Left renal pelvis (tissue), 4 donors: ENCODE data around the gene ARSJ. TPM values are rescaled to one million over a fixed set of nuclear protein-coding genes. Genes with fewer than 3 reads are reported as not detected.
"Not testable (repeated sequence)": the region's sequence is repeated elsewhere in the genome, so short reads cannot be mapped to it uniquely, and the experiment has no call there.

Experiments used
- DNase-seq, 4 donors: peaks; one replicate each; pipeline ENCODE4 v3.0.0-alpha.2; 2013; ENCODE audit warnings: low read depth in 4 of 4, low spot score in 3 of 4
- polyA plus RNA-seq, 4 donors: library from polyadenylated mRNA; unstranded; fragments of 120-200 nt; gene quantifications; one replicate each; pipeline ENCODE4 v1.2.1, GENCODE V29; 2013; ENCODE audit not compliant: insufficient read length in 4 of 4

The ARSJ gene
- polyA plus RNA-seq = 10 to 100 TPM in 3 of 4 donors, 1 to 10 TPM in 1; 3.2 to 16.6 (median 15.5) TPM

- DNase-seq = peak in 3 of 4 donors; percentile 39 to 63 (median 56)
Measured at GRCh38 chr4:113979148-113979904, at the start of gene ARSJ. TSS of gene ARSJ (minus strand) at chr4:113979647. CDS start at chr4:113978834, 813 bp downstream.

- no peak for DNase-seq
Measured at GRCh38 chr4:114028071-114028470, 48.6 kb upstream of the ARSJ start.

DNA sequence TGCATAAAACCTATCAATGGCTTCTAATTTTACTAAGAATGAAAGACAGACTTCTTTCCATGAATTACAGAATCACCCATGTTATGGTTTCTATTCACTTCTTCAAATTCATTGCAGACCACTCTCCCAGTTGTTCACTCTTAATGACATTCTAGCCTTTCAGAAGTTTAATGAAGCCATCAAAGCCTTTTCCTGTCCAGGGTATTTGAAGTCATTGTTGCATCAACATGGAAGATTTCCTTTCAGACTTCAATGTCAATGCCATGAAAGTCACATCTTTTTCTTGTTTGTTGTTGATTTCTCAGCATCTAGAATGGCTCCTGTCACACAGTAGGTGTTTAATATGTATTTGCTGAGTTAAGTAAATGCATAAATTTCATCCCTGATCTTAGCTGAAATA lies 48.1 kb upstream of the ARSJ start:
- DNase-seq = no peak

DNA sequence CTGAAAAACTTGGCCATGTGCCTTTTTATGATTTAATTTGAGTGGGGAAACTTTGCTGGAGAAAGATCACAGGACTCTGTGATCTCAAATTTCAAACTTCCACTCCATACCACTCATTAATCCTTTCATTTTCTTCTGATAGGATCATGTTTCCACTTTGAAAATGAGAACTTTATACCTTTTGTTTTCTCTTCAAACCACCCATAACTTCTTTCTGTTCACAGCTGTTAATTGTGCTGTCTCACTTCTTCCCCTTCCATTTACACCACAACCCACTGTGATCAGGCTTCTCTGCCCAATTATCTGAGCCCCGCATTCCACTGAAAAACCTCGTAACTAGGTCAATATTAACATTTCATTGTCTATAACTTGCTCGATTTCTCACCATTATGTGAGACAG lies 47.0 kb upstream of the ARSJ start:
- no peak for DNase-seq

- no peak for DNase-seq
Measured at GRCh38 chr4:114025176-114025777, 45.8 kb upstream of the ARSJ start.

DNA sequence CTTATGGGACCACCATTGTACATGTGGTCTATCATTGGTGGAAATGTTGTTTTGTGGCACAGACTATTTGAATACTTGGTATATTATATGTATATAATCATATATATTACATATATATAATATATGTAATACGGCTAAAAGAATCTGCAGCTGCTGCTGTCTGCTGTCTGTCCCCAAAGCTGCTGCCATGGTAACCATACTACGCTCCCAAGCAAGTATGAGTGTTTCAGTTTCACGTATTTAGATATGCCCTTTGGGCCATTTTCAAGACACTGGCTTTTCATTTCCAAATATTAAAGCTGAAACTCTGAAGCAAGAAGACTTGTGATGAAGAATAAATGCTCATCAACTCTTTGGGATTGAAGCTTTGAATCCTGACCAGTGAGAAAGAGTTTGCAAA lies 42.0 kb upstream of the ARSJ start:
- no peak for DNase-seq

- DNase-seq = no peak
Measured at GRCh38 chr4:114019969-114020358, 40.5 kb upstream of the ARSJ start.

DNA sequence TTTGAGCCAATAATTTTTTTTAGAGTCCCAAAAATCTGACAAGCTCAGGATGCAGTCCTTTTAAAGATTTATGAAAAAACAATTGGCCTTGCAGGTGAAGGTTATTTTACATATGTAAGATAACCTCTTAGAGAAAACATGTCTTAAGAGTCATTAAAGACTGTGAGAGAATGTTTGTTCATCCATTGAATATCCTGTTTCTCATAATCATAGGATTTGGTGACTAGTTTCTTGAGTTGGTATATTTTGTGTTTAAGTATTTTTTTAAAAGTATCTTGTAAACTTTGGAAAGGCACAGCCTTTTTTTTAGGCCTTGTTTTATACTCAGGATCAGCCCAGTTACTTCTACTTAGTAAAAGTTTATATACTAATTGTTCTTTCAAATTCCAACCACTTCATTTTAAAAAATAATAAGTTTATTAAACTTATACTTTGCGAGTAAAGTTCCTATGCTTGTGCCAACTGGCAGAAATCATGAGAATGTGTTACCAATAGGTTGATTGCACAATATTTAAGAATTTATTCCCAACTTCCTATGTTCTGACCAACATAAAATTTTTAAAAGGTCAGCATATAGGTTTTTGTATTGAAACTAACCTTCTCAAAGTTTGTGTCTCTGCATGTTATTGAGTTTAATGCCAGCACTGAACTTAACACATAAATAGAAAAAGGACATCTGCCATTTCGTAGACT lies 40.0 kb upstream of the ARSJ start:
- no peak for DNase-seq

DNA sequence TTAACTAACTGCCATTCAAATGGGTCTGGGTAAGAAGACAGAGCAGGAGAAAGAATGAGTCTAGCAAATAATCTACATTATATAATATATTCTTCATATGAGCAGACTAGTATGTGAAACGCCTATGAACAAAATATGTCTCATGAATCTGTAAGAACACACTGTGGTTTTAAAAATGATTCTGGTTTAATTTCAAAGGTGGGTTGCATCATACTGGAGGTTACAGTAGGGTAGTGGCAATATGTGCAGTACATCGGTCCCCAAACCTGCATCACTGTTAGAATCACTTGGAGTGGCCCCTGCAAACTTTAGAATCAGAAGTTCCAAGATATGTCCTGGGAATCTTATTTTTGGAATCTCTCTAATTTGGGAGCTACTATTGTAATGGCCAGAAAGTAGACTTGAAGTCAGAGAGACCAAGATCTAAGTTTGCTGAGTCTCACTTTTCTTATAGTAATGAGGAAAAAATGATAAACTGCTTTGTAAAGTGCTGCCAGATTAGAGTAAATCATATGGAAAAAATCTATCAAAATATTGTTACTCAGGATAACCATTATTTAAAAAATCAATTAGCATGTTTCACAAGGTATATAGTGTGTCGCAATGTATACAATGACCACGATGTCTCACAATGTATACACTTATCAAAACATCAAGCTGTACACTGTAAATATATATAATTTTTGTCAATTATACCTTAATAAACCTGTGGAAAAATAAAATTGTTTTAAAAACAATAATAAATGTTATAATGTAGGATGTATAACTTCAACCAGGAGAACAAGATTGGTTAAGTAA lies 37.9 kb upstream of the ARSJ start:
- DNase-seq = no peak

DNA sequence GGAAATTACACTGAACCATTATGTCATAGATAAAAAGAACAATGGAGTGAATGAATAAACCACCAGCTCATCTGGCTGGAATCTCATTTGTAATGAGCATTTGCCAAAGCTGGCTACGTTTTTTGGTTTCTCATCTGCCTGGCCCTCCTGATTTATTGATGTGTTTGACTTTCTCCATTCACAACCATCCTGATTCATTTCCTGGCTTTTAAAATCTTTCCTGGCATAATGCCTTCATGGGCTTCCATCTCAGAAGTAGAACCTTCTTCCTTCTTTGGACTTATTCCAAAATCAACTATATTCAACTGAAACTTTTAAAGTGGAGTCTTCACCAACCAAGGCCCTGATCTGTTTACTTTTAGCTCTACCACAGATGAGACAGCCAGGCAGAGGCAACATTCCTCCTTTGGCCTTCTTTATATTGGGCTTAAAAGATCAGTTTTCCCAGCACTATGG lies 36.0 kb upstream of the ARSJ start:
- no peak for DNase-seq

GRCh38 chr4:114013201-114013600 lies 33.8 kb upstream of the ARSJ start:
- not testable (repeated sequence) for DNase-seq

GRCh38 chr4:114012749-114013148 lies 33.3 kb upstream of the ARSJ start:
- DNase-seq = no peak

- DNase-seq = no peak
Measured at GRCh38 chr4:114005569-114006442, 26.4 kb upstream of the ARSJ start.

- not testable (repeated sequence) for DNase-seq
Measured at GRCh38 chr4:114004483-114005226, 25.2 kb upstream of the ARSJ start.

- DNase-seq = no peak
Measured at GRCh38 chr4:113998531-113998930, 19.1 kb upstream of the ARSJ start.

DNA sequence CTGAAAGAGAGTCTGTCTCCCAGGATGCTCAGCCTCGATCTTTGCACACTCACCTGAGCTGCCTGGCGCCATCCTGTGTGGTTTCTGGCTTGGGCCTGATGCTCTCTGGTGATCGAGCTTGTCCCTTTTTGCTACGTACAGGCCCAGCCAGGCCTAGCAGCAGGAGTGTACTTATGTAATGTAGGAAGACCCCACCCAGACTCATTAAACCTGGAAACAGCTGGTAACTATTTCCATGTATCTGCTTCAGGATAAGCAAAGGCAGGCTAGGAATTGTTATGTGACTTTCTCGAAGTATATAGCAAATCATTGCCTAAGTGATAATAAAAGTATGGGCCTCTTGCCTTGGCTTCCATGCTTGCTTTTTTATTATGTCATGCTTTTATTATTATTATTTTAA lies 18.6 kb upstream of the ARSJ start:
- no peak for DNase-seq

- no peak for DNase-seq
Measured at GRCh38 chr4:113997206-113997605, 17.8 kb upstream of the ARSJ start.

- no peak for DNase-seq
Measured at GRCh38 chr4:113996599-113997177, 17.2 kb upstream of the ARSJ start.

DNA sequence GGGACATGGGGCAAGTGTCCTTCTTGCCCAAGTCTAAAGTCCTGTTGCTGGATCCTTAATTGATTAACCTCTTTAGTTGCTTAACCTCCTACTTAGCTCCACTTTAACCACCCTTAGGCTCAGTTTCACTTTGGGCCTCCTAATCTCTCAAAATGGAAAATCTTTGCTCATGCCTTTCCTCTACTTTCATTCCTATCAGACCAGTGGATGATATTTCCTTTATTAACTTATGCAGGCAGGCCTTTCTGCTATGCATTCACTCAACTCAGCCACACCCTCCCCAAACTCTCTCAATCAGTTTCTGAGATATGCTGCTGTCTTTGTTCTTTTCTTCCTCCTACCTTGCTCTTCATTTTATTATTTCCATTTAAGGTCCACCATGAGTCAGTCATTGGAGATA lies 14.4 kb upstream of the ARSJ start:
- DNase-seq = no peak
